Measurements from ENCODE around the gene USP26. TPM values are rescaled to one million over a fixed set of nuclear protein-coding genes. Genes with fewer than 3 reads are reported as not detected.

Gene USP26
- total RNA-seq: not detected

- no peaks in the 10 kb centered on the region for H3K9me3 ChIP-seq
- H3K4me1 ChIP-seq (ENCODE audit: control insufficient read depth in 1 of 2, low read depth in 2 of 2): no peaks in the 10 kb centered on the region
- DNase-seq (ENCODE audit: low spot score) (no peak), ATAC-seq (ENCODE audit: insufficient number of reproducible peaks, low FRiP score, low read depth) (no peak)
- no peak within 1 kb of the TSS for H3K27ac ChIP-seq
- no peak for TF ChIP-seq CTCF (IDR thresholded peaks at IDR 0.05)
- H3K27me3 ChIP-seq (replicated peaks; ENCODE audit: insufficient read depth): no peaks in the 10 kb centered on the region
- H3K4me3 ChIP-seq: no peak within 1 kb of the TSS
- no peaks in the 10 kb centered on the region for H3K36me3 ChIP-seq
Measured at GRCh38 chrX:133097031-133097430, at the start of gene USP26. TSS of gene USP26 (minus strand) at chrX:133097109. CDS start at chrX:133028220, 68,889 bp downstream.

- no peaks in the 10 kb centered on the region for H3K4me1 ChIP-seq (ENCODE audit: control insufficient read depth in 1 of 2, low read depth in 2 of 2)
- no peaks in the 10 kb centered on the region for H3K36me3 ChIP-seq
- H3K27ac ChIP-seq: no peak overlapping the region
- DNase-seq (ENCODE audit: low spot score): no peak
- no peak for TF ChIP-seq CTCF (IDR thresholded peaks at IDR 0.05)
- no peaks in the 10 kb centered on the region for H3K27me3 ChIP-seq (replicated peaks; ENCODE audit: insufficient read depth)
- H3K9me3 ChIP-seq: no peaks in the 10 kb centered on the region
- ATAC-seq (ENCODE audit: insufficient number of reproducible peaks, low FRiP score, low read depth): no peak
- no peak overlapping the region for H3K4me3 ChIP-seq
Measured at GRCh38 chrX:133134282-133134681, 37.4 kb upstream of the USP26 start.

GRCh38 chrX:133120406-133120805 lies 23.5 kb upstream of the USP26 start:
- no peaks in the 10 kb centered on the region for H3K4me1 ChIP-seq (ENCODE audit: control insufficient read depth in 1 of 2, low read depth in 2 of 2)
- H3K36me3 ChIP-seq: no peaks in the 10 kb centered on the region
- H3K27me3 ChIP-seq (replicated peaks; ENCODE audit: insufficient read depth): no peaks in the 10 kb centered on the region
- no peak overlapping the region for H3K4me3 ChIP-seq
- no peak for ATAC-seq (ENCODE audit: insufficient number of reproducible peaks, low FRiP score, low read depth)
- no peaks in the 10 kb centered on the region for H3K9me3 ChIP-seq
- H3K27ac ChIP-seq: no peak overlapping the region
- no peak for TF ChIP-seq CTCF (IDR thresholded peaks at IDR 0.05)
- no peak for DNase-seq (ENCODE audit: low spot score)

- Histone ChIP-seq H3K4me3 (no peak overlapping the region), H3K9me3 (no peaks in the 10 kb centered on the region), H3K27ac (no peak overlapping the region), H3K36me3 (no peaks in the 10 kb centered on the region), H3K4me1 (ENCODE audit: control insufficient read depth in 1 of 2, low read depth in 2 of 2) (no peaks in the 10 kb centered on the region), H3K27me3 (replicated peaks; ENCODE audit: insufficient read depth) (no peaks in the 10 kb centered on the region)
- ATAC-seq (ENCODE audit: insufficient number of reproducible peaks, low FRiP score, low read depth): no peak
- no peak for DNase-seq (ENCODE audit: low spot score)
- TF ChIP-seq CTCF (IDR thresholded peaks at IDR 0.05): no peak
Measured at GRCh38 chrX:133094098-133094731, 2.7 kb downstream of the USP26 start.

GRCh38 chrX:133090236-133090809 lies 6.6 kb downstream of the USP26 start:
- no peaks in the 10 kb centered on the region for H3K4me1 ChIP-seq (ENCODE audit: control insufficient read depth in 1 of 2, low read depth in 2 of 2)
- H3K27me3 ChIP-seq (replicated peaks; ENCODE audit: insufficient read depth): no peaks in the 10 kb centered on the region
- no peaks in the 10 kb centered on the region for H3K9me3 ChIP-seq
- ATAC-seq (ENCODE audit: insufficient number of reproducible peaks, low FRiP score, low read depth): no peak
- TF ChIP-seq CTCF (IDR thresholded peaks at IDR 0.05): no peak
- DNase-seq (ENCODE audit: low spot score): no peak
- no peak overlapping the region for H3K4me3 ChIP-seq
- no peaks in the 10 kb centered on the region for H3K36me3 ChIP-seq
- no peak overlapping the region for H3K27ac ChIP-seq

Data from thoracic aorta (tissue), 2 donors.